ENCODE measurements around the gene RXRA. TPM values are rescaled to one million over a fixed set of nuclear protein-coding genes. Genes with fewer than 3 reads are reported as not detected.

RXRA gene
- total and polyA plus RNA-seq, 2 of the 13 experiments (the other 11 are each of a cell fraction or from before 2014, with no cell fraction given), result 18.9 to 29.2 TPM

DNA sequence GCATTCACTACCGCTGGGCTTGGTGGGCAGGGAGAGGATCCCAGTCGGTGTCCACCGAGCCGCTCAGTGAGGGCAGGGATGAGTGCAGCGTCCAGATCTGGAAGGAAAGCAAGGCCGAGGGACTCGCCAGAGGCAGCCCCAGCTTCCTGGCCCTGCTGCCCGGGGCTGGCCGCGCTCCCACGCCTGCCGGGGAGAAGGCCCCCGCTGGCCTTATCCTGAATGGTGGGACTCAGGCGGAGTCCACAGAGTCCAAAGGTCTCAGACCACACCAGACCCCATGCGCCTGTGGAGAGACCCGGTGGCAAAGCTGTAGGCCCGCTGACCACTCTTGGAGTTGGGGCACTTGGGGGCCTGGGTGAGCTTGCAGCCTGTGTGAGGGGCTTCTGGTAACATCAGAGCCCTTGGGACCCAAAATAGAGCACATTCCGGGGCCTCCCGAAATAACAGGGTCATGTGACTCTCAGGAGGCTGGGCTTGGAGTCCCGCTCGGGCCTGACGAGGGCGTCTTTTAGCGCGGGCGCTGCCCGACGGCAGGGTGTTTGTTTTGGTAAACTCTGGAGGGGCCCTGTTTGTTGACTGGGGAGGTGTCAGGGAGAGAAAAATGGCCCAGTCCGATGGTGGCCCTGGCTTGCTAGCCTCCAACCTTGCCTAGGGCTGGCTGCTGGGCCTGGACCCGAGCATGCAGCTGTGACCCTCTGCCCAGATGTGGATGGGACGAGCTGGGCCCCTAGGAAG is 2.8 kb downstream of the RXRA start (continued):
- TF ChIP-seq ZNF530 (CRISPR knock-in tag; IDR thresholded peaks at IDR 0.05; ENCODE audit: low read depth) (no peak), ZBTB44 (CRISPR knock-in tag; IDR thresholded peaks at IDR 0.05) (no peak), ZNF17 (CRISPR knock-in tag; IDR thresholded peaks at IDR 0.05) (no peak), RARA (CRISPR knock-in tag; IDR thresholded peaks at IDR 0.05) (no peak; the same call in 1 of the 2 replicates), SMARCC2 (IDR thresholded peaks at IDR 0.05) (no peak), ZFAT (CRISPR knock-in tag; conservative IDR thresholded peaks at IDR 0.05) (no peak), PBX3 (CRISPR knock-in tag; IDR thresholded peaks at IDR 0.05; ENCODE audit: borderline replicate concordance) (no peak), ARID4A (CRISPR knock-in tag; IDR thresholded peaks at IDR 0.05; ENCODE audit: borderline replicate concordance) (peak; percentile 78), ZNF335 (CRISPR knock-in tag; IDR thresholded peaks at IDR 0.05) (no peak), ZZZ3 (CRISPR knock-in tag; IDR thresholded peaks at IDR 0.05; ENCODE audit: borderline replicate concordance) (no peak), FOXA3 (CRISPR knock-in tag; IDR thresholded peaks at IDR 0.05) (peak; percentile 69), NFRKB (IDR thresholded peaks at IDR 0.05) (no peak), ZFP90 (CRISPR knock-in tag; IDR thresholded peaks at IDR 0.05; ENCODE audit: borderline replicate concordance) (peak; percentile 53; the same call in 1 of the 2 replicates), BHLHE40 (IDR thresholded peaks at IDR 0.05; ENCODE audit: low read length) (no peak), ZNF567 (CRISPR knock-in tag; IDR thresholded peaks at IDR 0.05; ENCODE audit: borderline replicate concordance) (no peak), MTERF4 (CRISPR knock-in tag; IDR thresholded peaks at IDR 0.05) (0 out of 2 replicates have a peak, but pooled peaks have one; percentile 33), ZFP62 (CRISPR knock-in tag; IDR thresholded peaks at IDR 0.05) (no peak)
- TF ChIP-seq, protein P1, sequence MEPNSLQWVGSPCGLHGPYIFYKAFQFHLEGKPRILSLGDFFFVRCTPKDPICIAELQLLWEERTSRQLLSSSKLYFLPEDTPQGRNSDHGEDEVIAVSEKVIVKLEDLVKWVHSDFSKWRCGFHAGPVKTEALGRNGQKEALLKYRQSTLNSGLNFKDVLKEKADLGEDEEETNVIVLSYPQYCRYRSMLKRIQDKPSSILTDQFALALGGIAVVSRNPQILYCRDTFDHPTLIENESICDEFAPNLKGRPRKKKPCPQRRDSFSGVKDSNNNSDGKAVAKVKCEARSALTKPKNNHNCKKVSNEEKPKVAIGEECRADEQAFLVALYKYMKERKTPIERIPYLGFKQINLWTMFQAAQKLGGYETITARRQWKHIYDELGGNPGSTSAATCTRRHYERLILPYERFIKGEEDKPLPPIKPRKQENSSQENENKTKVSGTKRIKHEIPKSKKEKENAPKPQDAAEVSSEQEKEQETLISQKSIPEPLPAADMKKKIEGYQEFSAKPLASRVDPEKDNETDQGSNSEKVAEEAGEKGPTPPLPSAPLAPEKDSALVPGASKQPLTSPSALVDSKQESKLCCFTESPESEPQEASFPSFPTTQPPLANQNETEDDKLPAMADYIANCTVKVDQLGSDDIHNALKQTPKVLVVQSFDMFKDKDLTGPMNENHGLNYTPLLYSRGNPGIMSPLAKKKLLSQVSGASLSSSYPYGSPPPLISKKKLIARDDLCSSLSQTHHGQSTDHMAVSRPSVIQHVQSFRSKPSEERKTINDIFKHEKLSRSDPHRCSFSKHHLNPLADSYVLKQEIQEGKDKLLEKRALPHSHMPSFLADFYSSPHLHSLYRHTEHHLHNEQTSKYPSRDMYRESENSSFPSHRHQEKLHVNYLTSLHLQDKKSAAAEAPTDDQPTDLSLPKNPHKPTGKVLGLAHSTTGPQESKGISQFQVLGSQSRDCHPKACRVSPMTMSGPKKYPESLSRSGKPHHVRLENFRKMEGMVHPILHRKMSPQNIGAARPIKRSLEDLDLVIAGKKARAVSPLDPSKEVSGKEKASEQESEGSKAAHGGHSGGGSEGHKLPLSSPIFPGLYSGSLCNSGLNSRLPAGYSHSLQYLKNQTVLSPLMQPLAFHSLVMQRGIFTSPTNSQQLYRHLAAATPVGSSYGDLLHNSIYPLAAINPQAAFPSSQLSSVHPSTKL (CRISPR knock-in tag; IDR thresholded peaks at IDR 0.05), result 0 out of 2 replicates have a peak, but pooled peaks have one; percentile 10
